Neural crest cell (in vitro differentiated cells): ENCODE results near the gene SLC50A1. TPM values are rescaled to one million over a fixed set of nuclear protein-coding genes. Genes with fewer than 3 reads are reported as not detected.

Experiments
- DNase-seq: peaks from one replicate; pipeline ENCODE4 v3.0.0; 2021; ENCODE audit warnings: low read depth, mixed read lengths, low spot score
- H3K27ac Mint-ChIP-seq: one replicate; pipeline ENCODE4 v1.8.0; 2021; ENCODE audit warnings: mild to moderate bottlenecking, mixed read lengths; ENCODE audit not compliant: unreplicated experiment
- H3K27me3 Mint-ChIP-seq: 2 replicates; pipeline ENCODE4 v1.8.0; 2021; ENCODE audit warnings: low read depth, mild to moderate bottlenecking, mixed read lengths
- H3K36me3 Mint-ChIP-seq: 2 replicates; pipeline ENCODE4 v1.8.0; 2021; ENCODE audit warnings: low read depth, mild to moderate bottlenecking, mixed read lengths
- H3K4me1 Mint-ChIP-seq: 2 replicates; pipeline ENCODE4 v1.8.0; 2021; ENCODE audit warnings: mixed read lengths
- H3K4me3 Mint-ChIP-seq: one replicate; pipeline ENCODE4 v1.8.0; 2021; ENCODE audit warnings: mild to moderate bottlenecking, mixed read lengths
- H3K9me3 Mint-ChIP-seq: 2 replicates; pipeline ENCODE4 v1.8.0; 2021; ENCODE audit warnings: mixed read lengths
- total RNA-seq: library from RNA; stranded (reverse); gene quantifications from 2 replicates; pipeline ENCODE4 v1.2.1, GENCODE V29; 2021
- TF ChIP-seq, protein P1 (sequence below): fragments of 200-600 bp; sonication (generic); conservative IDR thresholded peaks from 2 replicates; pipeline ENCODE4 v1.5.0; 2021; ENCODE audit warnings: antibody characterized with exemption, mild to moderate bottlenecking

SLC50A1 gene
- total RNA-seq, 1 donor from 2014 or later, result 23.2 TPM

DNA sequence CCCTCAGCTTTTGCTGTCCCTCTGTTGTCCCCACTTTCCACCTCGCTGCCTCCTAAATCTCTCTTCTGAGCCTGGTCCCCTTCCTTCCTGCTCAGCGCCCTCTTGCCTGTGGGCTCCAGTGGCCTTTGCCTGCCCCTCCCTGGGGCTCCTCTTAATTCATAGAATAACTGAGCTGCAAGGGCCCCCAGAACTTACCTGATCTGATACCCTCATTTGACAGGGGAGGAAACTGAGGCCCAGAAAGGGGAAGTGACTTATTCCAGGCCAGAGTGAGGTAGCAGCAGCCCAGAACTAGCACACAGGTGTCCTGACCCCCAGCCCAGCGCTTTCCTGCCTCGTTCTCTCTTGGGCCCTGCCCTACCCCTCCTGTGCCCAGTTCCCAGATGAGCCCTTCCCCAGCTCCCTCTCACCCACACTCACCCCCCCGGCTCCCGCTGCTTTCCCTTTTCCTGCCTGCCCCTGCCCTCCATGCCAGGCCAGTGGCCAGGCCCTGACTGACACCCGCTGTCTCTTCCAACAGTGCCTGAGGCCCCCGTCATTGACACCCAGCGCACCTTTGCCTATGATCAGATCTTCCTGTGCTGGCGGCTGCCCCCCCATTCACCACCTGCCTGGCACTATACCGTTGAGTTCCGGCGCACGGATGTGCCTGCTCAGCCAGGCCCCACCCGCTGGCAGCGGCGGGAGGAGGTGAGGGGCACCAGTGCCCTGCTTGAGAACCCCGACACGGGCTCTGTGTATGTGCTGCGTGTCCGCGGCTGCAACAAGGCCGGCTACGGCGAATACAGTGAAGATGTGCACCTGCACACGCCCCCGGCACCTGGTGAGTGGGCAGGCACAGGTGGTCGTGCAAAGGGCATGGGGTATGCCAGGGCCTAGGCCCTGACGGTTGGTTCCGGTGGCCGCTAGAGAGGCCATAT lies 43.7 kb downstream of the SLC50A1 start:
- TF ChIP-seq, protein P1, sequence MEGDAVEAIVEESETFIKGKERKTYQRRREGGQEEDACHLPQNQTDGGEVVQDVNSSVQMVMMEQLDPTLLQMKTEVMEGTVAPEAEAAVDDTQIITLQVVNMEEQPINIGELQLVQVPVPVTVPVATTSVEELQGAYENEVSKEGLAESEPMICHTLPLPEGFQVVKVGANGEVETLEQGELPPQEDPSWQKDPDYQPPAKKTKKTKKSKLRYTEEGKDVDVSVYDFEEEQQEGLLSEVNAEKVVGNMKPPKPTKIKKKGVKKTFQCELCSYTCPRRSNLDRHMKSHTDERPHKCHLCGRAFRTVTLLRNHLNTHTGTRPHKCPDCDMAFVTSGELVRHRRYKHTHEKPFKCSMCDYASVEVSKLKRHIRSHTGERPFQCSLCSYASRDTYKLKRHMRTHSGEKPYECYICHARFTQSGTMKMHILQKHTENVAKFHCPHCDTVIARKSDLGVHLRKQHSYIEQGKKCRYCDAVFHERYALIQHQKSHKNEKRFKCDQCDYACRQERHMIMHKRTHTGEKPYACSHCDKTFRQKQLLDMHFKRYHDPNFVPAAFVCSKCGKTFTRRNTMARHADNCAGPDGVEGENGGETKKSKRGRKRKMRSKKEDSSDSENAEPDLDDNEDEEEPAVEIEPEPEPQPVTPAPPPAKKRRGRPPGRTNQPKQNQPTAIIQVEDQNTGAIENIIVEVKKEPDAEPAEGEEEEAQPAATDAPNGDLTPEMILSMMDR, result no peak
- no peak overlapping the region for H3K4me3 Mint-ChIP-seq
- H3K27me3 Mint-ChIP-seq, result no peaks in the 10 kb centered on the region
- DNase-seq, result no peak
- peaks cover 3% of the 10 kb centered on the region for H3K36me3 Mint-ChIP-seq
- H3K27ac Mint-ChIP-seq, result no peak overlapping the region
- no peaks in the 10 kb centered on the region for H3K9me3 Mint-ChIP-seq
- peaks cover 18% of the 10 kb centered on the region for H3K4me1 Mint-ChIP-seq

DNA sequence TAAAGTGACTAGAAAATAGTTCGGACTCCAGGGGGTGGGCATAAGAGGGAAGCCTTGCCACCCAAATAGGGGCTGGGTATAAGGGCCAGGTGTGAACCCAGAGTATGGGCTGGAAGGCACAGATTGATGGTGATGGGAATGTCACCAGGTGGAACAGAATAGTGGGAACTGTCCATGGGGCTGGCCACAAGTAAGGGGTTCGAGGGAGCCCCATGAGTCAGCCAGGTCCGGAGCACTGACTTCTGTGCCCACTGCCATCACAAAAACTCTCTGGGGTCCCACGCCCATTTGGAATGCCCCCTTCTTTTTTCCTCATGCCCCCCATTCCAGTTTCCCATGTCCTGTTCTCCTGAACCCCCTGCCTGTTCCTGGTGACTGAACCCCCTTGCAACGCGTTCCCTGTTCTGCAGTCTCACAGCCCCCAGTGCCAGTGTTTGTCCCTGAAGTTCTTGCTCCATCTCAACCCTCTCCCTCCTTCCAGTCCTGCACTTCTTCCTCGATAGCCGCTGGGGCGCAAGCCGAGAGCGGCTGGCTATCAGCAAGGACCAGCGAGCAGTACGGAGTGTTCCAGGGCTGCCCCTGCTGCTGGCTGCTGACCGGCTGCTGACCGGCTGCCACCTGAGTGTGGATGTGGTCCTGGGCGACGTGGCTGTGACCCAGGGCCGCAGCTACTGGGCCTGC lies 45.9 kb downstream of the SLC50A1 start:
- TF ChIP-seq, protein P1, result no peak
- no peak for DNase-seq
- Mint-ChIP-seq H3K4me3 (no peak overlapping the region), H3K27ac (no peak overlapping the region), H3K36me3 (peaks cover 3% of the 10 kb centered on the region), H3K27me3 (no peaks in the 10 kb centered on the region), H3K9me3 (no peaks in the 10 kb centered on the region), H3K4me1 (peaks cover 8% of the 10 kb centered on the region)

DNA sequence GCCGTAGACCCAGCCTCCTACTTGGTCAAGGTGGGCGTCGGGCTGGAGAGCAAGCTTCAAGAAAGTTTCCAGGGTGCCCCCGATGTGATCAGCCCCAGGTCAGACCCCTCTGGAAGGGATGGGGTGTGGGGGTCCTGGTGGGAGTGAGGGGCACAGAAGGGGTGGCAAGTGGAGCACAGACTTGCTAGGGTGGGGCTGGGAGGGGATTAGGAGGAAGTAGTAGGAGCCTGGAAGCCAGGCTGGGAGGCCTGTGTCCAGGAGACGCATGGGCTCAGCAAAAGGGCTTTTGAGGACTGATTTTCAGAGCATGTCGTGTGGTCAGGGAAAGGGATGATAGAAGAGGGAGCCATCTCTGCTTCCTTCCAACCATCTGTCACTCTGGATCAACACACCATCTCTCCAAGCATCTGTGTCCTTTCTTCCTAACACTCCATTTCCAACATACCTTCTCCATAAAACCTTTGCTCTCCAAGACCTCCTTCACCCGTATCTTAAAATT lies 46.4 kb downstream of the SLC50A1 start:
- Mint-ChIP-seq H3K4me3 (no peak overlapping the region), H3K27ac (no peak overlapping the region), H3K27me3 (no peaks in the 10 kb centered on the region), H3K9me3 (no peaks in the 10 kb centered on the region), H3K36me3 (peaks cover 3% of the 10 kb centered on the region), H3K4me1 (peaks cover 4% of the 10 kb centered on the region)
- TF ChIP-seq, protein P1, result no peak
- DNase-seq, result no peak

DNA sequence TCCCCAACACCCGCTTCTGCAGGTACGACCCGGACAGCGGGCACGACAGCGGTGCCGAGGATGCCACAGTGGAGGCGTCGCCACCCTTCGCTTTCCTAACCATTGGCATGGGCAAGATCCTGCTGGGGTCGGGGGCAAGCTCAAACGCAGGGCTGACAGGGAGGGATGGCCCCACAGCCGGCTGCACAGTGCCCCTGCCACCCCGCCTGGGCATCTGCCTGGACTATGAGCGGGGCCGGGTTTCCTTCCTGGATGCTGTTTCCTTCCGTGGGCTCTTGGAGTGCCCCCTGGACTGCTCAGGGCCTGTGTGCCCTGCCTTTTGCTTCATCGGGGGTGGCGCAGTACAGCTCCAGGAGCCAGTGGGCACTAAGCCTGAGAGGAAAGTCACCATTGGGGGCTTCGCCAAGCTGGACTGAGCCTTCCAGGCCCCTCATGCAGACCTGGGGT lies 48.1 kb downstream of the SLC50A1 start:
- TF ChIP-seq, protein P1, result no peak
- Mint-ChIP-seq H3K4me3 (no peak overlapping the region), H3K27me3 (peaks cover 5% of the 10 kb centered on the region), H3K27ac (no peak overlapping the region), H3K4me1 (peaks cover 9% of the 10 kb centered on the region), H3K9me3 (no peaks in the 10 kb centered on the region), H3K36me3 (peaks cover 4% of the 10 kb centered on the region)
- no peak for DNase-seq

DNA sequence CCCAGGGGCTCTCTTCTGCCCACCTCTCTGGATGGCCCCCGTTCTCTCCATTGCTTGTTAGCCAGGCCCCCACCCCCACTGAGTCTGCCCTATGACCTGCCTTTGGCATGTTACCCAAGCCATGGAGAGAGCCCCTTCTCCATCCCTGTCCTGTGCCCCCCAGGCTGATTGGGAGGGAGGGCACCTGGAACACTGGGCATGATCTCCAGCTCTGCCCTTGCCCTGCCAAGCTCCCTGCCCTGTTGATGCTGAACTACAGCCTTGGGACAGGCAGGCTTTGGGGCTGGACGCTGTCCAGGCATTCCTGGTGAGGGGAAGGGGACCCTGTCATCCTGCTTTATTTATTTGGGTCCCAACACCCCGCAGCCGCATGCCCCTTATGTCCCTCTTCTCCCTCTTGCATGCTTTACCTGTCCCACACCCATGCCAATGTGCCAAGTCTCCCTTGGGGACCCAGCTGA lies 48.7 kb downstream of the SLC50A1 start:
- Mint-ChIP-seq H3K27ac (no peak overlapping the region), H3K9me3 (no peaks in the 10 kb centered on the region), H3K4me3 (no peak overlapping the region), H3K27me3 (peaks cover 5% of the 10 kb centered on the region), H3K4me1 (peaks cover 6% of the 10 kb centered on the region), H3K36me3 (peaks cover 4% of the 10 kb centered on the region)
- TF ChIP-seq, protein P1, result no peak
- no peak for DNase-seq
